ENCODE results near the gene KRT8. TPM values are rescaled to one million over a fixed set of nuclear protein-coding genes. Genes with fewer than 3 reads are reported as not detected.
"Not testable (repeated sequence)": the region's sequence is repeated elsewhere in the genome, so short reads cannot be mapped to it uniquely, and the experiment has no call there.

The KRT8 gene
- polyA plus RNA-seq, 1 donor from 2014 or later, result not detected

- no peak overlapping the region for H3K27ac Mint-ChIP-seq
- H3K4me3 Mint-ChIP-seq, result no peak overlapping the region
- H3K9me3 Mint-ChIP-seq, result no peaks in the 10 kb centered on the region
- peaks cover 3% of the 10 kb centered on the region for H3K36me3 Mint-ChIP-seq
- H3K27me3 Mint-ChIP-seq, result peaks cover 11% of the 10 kb centered on the region
- H3K4me1 Mint-ChIP-seq, result peaks cover 3 to 4% (median 3%) of the 10 kb centered on the region in 3 donors
Measured at GRCh38 chr12:52899338-52900035, 5.4 kb downstream of the KRT8 start.

- H3K27me3 Mint-ChIP-seq, result peaks cover 4% of the 10 kb centered on the region
- no peaks in the 10 kb centered on the region for H3K9me3 Mint-ChIP-seq
- H3K27ac Mint-ChIP-seq, result no peak overlapping the region
- no peak overlapping the region for H3K4me3 Mint-ChIP-seq
- H3K4me1 Mint-ChIP-seq, result no peaks in the 10 kb centered on the region
- H3K36me3 Mint-ChIP-seq, result no peaks in the 10 kb centered on the region
Measured at GRCh38 chr12:52896190-52897100, 8.4 kb downstream of the KRT8 start.

DNA sequence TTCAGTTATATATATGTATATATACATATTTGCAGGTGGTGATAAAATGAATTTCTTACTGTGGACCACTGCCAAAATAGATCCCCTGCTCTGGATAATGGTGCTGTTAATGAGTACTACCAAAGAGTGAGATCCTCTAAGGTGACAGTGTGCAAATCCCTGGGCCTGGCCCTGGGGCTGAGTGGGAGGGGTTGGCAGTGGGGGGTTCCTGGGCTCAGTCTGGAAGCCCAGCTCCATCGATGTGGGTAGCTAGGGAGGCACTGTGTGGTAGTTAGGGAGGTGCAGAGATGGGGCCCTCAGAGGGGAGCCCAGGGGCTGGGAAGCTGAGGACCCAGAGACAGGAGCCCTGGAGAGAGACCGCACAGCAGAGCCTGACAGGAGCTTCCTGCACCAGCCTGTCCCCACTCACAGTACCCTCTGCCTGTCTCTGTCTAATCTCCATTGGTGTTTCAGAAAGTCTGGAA, 9.1 kb downstream of the KRT8 start:
- Mint-ChIP-seq H3K4me3 (no peak overlapping the region), H3K36me3 (no peaks in the 10 kb centered on the region), H3K4me1 (no peaks in the 10 kb centered on the region), H3K9me3 (no peaks in the 10 kb centered on the region), H3K27me3 (peaks cover 4% of the 10 kb centered on the region), H3K27ac (no peak overlapping the region)

- H3K4me1 Mint-ChIP-seq, result no peaks in the 10 kb centered on the region
- H3K4me3 Mint-ChIP-seq, result no peak overlapping the region
- no peaks in the 10 kb centered on the region for H3K9me3 Mint-ChIP-seq
- H3K36me3 Mint-ChIP-seq, result no peaks in the 10 kb centered on the region
- no peak overlapping the region for H3K27ac Mint-ChIP-seq
- H3K27me3 Mint-ChIP-seq, result peaks cover 3% of the 10 kb centered on the region
Measured at GRCh38 chr12:52892974-52893373, 11.9 kb downstream of the KRT8 start.

GRCh38 chr12:52892207-52892852, 12.5 kb downstream of the KRT8 start:
- no peak overlapping the region for H3K27ac Mint-ChIP-seq
- no peak overlapping the region for H3K4me3 Mint-ChIP-seq
- H3K36me3 Mint-ChIP-seq, result no peaks in the 10 kb centered on the region
- H3K9me3 Mint-ChIP-seq, result no peaks in the 10 kb centered on the region
- H3K4me1 Mint-ChIP-seq, result no peaks in the 10 kb centered on the region
- peaks cover 3% of the 10 kb centered on the region for H3K27me3 Mint-ChIP-seq

DNA sequence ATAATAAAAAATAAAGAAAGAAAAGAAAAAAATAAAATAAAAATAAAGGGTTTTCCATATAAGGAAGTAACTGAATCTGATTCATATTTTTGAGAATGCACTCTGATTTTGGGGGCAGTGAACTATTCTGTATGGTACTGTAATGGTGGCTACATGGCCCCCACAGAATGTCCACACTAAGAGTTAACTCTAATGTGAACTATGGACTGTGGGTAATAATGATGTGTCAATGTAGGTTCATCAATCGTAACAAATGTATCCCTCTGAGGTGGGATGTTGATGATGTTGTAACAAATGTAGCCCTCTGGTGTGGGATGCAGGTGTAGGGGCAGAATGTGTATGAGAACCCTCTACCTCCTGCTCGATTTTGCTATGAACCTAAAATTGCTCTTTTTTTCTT, 13.8 kb downstream of the KRT8 start:
- no peaks in the 10 kb centered on the region for H3K9me3 Mint-ChIP-seq
- H3K27me3 Mint-ChIP-seq, result peaks cover 2% of the 10 kb centered on the region
- H3K36me3 Mint-ChIP-seq, result peaks cover 1% of the 10 kb centered on the region
- H3K4me1 Mint-ChIP-seq, result no peaks in the 10 kb centered on the region
- no peak overlapping the region for H3K4me3 Mint-ChIP-seq
- no peak overlapping the region for H3K27ac Mint-ChIP-seq

- peaks cover 2% of the 10 kb centered on the region for H3K27me3 Mint-ChIP-seq
- H3K9me3 Mint-ChIP-seq, result no peaks in the 10 kb centered on the region
- no peaks in the 10 kb centered on the region for H3K4me1 Mint-ChIP-seq
Measured at GRCh38 chr12:52890417-52890816, 14.5 kb downstream of the KRT8 start.

DNA sequence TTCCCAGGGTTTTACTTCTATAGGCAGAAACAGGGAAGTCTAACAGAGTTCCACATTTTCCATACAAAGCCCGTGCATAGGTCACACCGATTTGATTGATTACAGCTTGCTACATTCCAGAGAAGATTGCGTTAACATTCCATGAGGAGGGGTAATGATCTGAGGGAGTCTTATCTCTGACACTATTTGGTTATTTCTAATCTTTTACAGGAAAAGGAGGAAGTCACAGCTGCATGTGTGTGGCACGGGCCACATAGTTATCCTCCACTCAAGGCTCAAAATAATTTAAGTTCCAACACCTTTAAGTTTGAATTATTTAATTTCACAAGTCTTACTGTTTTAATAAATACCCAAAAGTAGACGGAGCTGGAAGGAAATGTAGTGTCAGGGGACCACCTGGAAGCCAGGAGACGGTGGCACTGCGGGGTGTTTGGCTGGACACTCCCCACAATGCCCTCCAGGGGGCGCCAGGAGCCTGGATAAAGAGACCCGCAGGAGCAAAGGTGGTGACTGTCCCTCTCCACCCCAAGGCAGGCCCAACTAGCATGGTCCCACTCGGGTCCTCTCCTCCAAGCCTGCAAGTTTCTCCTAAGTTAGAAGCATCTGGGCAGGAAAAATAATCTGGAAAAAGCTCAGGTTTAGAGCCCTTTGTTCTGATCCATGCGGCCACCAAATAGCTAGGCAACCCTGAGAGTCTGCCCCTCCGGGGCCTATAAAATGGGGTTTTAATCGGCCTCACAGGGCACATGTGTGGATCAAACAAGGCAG, 20.2 kb downstream of the KRT8 start:
- H3K4me3 Mint-ChIP-seq, result no peak overlapping the region
- no peak overlapping the region for H3K27ac Mint-ChIP-seq
- peaks cover 6% of the 10 kb centered on the region for H3K27me3 Mint-ChIP-seq
- H3K9me3 Mint-ChIP-seq, result no peaks in the 10 kb centered on the region
- peaks cover 4 to 8% (median 6%) of the 10 kb centered on the region in 3 donors for H3K4me1 Mint-ChIP-seq
- peaks cover 1% of the 10 kb centered on the region for H3K36me3 Mint-ChIP-seq

More at GRCh38 chr12:52890417-52890816, 14.5 kb downstream of the KRT8 start:
- Mint-ChIP-seq H3K36me3 (peaks cover 1% of the 10 kb centered on the region), H3K4me3 (no peak overlapping the region), H3K27ac (peak overlapping the region in 1 of 3 donors; percentile 78)

GRCh38 chr12:52880499-52880898, 24.4 kb downstream of the KRT8 start:
- peaks cover 10% of the 10 kb centered on the region for H3K27me3 Mint-ChIP-seq
- not testable (repeated sequence) for H3K36me3 Mint-ChIP-seq, H3K9me3 Mint-ChIP-seq, H3K4me3 Mint-ChIP-seq, H3K27ac Mint-ChIP-seq, H3K4me1 Mint-ChIP-seq

DNA sequence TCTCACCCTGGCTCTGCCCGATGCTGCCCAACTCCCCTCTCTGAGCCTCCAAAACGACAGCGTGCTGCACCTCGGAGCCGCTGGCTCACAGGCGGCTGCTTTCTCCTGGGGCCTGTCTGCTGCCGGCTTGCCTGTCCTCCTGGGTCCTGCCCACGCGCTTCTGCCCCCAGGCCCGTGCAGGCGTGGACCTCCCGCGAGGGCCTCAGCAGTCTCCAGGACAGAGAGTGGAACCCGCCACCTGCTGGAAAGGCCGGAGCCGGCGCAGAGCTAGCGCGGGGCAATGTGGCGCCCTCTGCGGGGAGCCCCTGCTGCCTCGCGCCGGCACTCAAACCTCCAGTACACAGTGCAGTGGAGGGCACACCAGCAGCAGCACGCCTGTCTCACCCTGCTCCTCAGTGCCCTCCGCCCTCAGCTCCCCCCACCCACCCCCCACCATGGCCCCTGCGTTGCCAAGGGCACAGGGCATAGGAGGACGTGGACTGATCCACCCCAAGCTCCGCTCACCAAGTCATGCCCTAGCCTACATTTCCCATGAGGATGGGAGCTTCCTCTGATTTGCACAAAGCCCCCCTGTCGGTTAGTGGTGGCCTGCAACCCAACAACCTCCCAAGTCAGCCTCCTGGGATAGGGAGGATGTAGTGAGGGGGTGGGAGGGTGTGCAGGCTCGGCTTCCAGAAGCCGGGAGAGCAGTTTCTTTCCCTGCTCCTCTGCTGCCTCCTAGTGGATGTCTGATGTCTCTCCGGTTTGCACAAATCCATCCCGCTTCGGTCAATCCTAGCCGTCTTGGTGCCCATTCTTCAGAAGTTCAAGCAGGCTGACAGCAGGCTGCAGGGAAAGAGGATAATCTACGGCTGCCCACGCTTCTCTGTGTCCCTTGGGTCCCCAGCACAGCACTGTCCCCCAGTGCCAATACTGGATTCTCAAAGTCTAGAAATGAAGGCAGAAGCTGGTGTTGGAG, 25.2 kb downstream of the KRT8 start:
- Mint-ChIP-seq H3K9me3 (no peaks in the 10 kb centered on the region), H3K4me3 (peak overlapping the region in 3 of 4 donors; percentile 65 to 92 (median 88)), H3K36me3 (no peaks in the 10 kb centered on the region), H3K27me3 (peaks cover 12% of the 10 kb centered on the region), H3K4me1 (peaks cover 4 to 10% (median 8%) of the 10 kb centered on the region in 3 donors), H3K27ac (no peak overlapping the region)

DNA sequence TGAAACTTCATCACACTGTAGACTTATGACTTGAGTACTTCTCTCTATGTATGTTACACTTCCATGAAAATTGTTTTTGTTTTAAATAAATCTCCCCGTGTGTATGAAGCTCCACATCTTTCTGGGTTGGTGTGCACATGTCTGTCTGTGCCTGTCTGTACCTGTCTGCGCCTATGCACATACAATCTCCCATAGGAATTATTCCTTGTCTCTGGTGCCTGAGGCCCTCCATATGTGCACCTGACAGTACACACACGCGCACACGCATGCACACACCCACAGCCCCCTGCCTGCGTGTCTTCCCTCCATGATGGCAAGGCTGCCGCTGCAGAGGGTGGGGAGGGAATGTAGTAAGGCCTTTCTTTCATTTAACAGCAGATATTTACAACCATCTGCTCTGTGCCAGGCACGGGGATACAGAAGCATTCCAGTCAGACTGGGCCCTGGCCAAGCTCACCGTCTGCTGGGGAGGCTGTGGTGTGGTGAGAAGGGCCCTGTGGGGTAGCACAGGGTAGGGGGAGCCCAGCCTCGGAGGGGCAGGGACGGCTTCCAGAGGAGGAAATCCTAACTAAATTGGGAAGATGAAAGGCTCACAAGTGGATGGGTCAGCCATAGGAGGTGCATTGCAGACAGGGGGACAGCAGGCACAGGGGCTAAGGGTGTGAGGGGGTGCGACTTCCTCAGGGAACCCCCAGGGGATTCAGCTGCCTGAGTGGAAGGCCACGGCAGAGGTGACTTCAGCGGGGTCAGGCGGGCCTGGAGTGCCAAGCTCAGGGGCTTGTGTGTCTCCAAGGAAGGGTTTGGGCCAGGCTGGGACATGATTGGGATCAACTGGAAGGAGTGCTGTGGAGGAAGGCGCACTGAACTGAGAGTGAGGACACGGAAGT, 26.1 kb downstream of the KRT8 start:
- Mint-ChIP-seq H3K36me3 (no peaks in the 10 kb centered on the region), H3K4me1 (peaks cover 4 to 14% (median 11%) of the 10 kb centered on the region in 3 donors), H3K27me3 (peaks cover 16% of the 10 kb centered on the region), H3K9me3 (no peaks in the 10 kb centered on the region), H3K27ac (peak overlapping the region in 1 of 3 donors; percentile 9), H3K4me3 (peak overlapping the region in 2 of 4 donors; percentile 6 to 41)

GRCh38 chr12:52877242-52877641, 27.6 kb downstream of the KRT8 start:
- Mint-ChIP-seq H3K9me3 (no peaks in the 10 kb centered on the region), H3K4me1 (peaks cover 10 to 18% (median 15%) of the 10 kb centered on the region in 3 donors), H3K4me3 (no peak overlapping the region), H3K36me3 (no peaks in the 10 kb centered on the region), H3K27me3 (peaks cover 16% of the 10 kb centered on the region), H3K27ac (no peak overlapping the region)

- Mint-ChIP-seq H3K27me3 (peaks cover 15% of the 10 kb centered on the region), H3K4me3 (peak overlapping the region in 2 of 4 donors; percentile 20 to 77), H3K4me1 (peaks cover 10 to 17% (median 15%) of the 10 kb centered on the region in 3 donors), H3K36me3 (no peaks in the 10 kb centered on the region), H3K9me3 (no peaks in the 10 kb centered on the region), H3K27ac (no peak overlapping the region)
Measured at GRCh38 chr12:52876372-52876771, 28.5 kb downstream of the KRT8 start.

Measured in IgD-negative memory B cell (primary cell).